Ramos (cell line): Measurements from ENCODE around the gene SLC26A1.

Experiments
- in situ Hi-C: fragments of 300-500 bp; cut with MboI; formaldehyde crosslinking; loops from one replicate; pipeline ENCODE4 v1.14.3; 2022; ENCODE audit warnings: low sequenced_read_pairs; ENCODE audit not compliant: unreplicated experiment

Gene SLC26A1

DNA sequence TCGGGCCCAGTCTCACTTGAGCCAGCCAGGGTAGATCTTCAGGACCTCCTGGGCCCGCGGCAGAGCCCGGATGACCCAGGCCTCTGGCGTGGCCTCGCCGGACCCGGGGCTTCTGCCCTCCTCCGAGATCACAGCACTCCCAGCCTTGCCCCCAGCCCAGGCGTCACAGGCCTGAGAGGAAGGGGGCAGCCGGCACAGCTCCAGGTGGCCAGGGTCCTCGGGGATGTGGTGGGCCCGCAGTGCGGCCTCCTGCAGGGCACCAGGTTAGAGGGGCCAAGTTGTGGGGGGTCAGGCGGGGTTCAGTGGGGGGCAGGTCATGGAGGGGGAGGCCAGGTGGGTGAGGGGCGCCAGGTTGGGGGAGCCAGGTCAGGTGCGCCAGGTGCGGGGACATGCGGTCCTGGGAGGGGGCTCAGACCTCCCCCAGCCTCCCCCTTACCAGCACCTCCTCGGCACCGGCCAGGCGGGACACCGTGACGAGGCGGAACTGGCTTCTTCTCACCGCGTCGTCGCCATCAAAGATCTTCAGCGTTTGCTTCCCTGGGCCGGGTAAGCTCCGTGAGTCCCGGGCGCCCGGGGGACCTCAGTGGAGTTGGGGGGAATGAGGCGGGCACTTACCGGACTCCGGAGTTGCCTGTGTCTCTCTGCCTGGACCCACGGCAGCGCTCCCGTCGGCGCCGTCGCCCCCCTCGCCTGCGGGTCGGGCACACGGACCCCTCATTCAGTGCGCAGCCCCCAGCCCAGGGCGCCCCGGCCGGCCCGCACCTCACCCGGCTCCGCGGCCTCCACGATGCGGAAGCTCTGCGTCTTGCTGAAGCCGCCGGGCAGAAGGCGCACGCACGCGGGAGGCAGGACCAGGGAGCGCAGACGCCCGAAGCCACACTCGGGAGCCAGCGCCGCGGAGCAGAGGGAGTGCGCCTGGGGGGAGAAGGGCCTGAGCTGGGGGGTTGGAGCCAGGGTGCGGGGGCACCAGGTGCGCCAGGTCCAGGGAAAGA lies 25.8 kb downstream of the SLC26A1 start:
- in situ Hi-C loops = no loop called here

DNA sequence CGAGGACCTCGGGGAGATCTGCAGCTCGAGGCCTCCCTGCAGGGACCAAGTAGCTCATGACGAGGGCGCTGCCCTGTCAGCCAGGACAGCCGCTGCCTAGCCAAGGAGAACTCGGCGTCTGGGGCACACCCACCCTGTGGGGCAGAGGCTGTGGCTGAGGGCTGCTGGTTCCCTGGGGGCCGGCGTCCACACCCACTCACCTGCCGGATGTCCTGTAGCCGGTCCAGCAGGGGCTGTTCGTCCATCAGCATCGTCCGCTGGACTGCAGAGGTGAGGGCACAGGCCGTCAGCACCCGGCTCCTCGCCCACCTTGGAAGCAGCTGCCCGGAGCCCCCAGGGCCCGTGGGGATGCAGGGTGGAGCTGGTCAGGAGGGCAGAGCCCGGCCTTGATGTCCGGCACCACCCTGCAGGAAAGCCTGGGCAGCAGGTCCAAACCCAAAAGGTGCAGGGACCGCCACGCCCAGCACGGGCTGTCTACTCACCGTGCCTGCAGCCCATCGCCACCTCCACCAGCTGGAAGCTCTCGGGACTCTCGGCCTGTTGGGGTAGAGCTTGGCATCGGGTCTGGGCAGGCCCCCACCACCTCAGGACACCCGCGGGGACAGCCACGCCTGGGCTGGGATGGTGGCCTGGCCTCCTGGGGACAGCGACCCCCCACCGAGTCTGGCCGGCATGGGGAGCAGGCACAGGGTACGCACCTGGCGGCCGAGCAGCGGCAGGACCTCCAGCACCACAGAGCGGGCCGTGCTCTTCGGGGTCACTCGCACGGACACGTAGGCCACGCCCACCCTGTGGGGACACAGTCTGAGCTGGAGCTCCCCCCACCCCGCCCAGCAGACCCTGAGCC lies 26.7 kb downstream of the SLC26A1 start:
- in situ Hi-C loops = no loop called here

DNA sequence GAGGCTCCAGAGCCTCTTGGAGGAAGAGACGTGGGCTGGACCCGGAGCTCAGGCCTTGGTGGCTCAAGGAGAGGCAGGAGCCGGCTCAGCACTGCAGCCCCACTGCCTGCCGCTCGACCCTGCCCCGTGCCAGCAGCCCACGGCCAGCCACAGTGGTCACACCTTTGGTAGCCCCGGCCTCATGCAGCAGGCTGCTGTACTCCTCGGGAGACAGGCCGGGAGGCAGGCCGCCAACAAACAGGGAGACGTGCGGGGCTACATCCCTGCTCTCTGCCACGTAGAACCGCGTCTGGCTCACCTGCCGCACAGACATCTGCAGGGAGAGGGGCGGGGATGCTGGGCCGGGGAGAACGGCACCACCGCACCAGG lies 27.5 kb downstream of the SLC26A1 start:
- in situ Hi-C loops = no loop called here

DNA sequence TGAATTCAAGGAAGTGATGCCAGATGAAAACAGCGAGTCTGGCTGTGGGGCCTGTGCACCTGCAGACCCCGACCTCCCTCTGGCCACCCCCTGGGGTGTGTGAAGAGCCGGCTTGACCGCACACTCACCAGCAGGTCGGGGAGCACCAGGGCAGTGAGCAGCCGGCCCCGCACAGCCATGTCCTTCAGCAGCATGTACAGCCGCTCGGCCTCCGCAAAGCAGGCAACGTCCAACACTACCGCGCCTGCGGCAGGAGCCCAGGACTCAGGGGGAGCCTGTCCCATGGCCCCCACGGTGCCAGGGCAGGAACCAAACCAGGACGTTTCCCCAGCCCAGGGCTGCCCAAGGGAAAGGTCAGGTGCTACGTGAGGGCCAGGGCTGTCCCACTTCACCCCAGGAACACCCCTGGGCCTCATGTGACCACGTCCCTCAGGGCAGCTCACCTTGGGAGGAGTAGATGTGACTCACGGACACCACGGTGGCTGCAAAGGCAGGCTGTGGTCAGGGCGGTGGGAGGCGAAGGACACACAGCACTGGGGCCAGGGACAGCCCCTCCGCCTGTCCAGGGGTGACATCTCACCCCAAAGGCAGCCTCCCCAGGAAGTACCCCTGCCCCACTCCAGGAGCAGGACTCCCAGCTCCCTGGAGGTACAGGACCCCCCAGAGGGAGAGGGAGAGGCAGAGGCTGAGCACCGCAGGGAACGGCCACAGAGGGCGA lies 28.0 kb downstream of the SLC26A1 start:
- in situ Hi-C loops = no loop called here

DNA sequence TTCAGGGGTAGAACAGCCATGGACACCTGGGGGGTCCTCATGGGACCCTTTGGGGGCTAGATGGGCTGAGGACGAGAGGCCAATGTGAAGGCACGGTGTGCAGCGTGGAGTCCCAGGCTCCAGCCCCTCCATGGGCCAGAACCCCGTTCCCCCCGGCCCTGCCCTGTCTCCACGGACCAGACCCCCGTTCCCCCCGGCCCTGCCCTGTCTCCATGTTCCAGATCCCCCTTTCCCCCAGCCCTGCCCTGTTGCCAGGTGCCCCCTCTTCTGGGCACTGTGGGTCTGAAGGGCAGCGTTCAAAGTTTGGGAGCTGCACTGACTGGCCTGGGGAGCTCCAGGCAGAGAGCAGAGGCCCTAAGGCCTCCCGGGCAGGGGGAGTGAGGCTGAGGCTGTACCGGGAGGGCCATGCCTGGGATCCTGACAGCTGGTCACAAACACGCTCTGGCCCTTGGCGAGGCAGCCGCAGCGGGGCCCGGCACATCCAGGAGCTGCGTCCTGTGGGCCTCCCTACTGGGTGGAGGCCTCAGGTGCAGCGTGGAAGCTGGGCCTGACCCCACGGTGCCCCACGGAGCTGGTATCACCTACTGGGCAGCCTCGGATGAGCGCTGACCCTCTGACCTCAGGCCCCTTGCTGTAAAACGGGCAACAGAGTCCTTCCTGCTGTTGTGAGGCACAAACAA lies 28.7 kb downstream of the SLC26A1 start:
- in situ Hi-C loops = no loop called here

DNA sequence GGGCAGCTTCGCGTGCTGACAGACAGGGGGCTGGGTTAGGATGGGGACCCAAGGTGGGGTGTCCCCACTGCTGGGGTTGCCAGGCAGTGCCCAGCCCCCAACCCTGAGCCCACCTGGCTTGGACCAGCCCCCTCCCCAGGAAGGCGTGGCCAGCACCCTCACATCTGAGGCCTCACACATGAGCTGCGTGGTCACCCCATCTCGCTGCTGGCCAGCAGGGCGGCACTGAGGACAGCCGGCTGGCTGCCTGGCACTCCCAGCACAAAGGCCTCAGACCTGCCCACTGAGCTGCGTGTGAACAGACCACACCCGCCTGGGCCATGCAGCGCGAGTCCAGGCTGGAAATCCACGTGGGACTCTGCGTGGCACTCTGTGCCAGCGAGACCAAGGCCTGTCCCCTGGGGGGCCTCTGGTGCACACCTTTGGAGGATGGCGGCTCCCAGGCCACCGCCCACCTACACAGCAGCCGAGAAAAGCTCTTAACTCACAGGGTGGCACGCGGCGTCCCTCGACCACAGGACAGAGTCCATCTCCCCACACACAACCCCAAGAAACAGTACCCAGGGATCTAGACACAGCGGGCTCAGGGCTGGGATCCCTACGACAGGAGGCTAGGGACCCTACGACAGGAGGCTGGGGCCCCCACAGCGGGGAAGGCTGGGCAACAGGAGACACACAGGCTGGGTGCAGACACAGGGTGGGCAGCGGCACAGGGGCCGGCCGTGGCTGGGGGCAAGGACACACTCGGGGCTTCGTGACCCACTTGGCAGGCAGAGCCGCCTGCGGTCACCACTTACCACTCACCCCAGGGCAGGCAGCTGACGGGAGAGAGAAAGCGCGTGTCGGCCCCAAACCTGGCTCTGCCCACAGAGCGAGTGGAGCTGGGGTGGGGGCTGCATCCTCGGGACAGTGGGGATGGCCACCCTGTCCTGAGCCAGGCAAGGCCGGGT lies 29.7 kb downstream of the SLC26A1 start:
- in situ Hi-C loops = no loop called here

DNA sequence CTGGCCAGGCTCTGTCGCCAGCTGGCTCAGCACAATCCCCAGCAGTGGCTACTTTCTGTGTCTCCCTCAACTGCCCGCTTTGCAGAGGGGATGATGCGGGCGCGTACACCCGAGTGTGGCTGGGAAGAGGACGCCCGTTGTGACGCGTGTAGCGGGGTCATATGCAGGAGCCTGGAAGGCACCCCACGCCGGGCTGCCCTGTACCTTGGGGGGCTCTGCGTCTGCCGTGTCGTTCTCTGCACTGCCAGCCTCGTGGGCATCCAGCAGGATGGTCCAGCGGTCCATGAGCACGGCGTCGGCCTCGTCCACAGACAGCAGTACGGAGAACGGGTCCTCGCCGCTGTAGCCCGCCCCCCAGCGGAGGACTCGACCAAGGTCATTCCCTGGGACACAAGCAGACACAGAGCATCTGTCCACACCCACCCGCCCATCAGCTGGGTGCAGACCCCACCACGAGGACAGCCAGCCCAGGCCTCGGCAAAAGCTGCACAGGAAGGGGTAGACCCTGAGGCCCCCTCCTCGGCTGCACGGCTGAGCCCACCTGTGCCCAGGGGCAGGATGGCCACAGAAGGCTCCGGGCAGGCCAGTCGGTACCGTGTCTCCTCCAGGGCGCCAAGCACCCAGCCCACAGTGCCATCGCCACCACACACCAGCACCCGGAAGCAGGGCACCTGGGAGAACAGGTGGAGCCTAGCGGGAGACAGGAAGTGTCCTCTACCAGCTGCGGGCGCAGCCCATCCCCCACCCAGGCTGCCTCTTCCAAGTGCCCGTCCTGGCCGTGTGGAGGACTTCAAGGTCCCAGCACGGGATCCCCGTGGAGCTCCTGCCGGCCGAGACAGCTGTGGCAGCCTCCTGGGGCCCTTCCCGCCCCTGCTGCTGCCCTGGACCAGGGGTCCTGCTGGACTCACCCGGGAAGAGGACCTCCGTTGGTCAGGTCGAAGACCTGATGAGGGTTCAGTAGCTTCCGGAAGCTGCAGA lies 30.7 kb downstream of the SLC26A1 start:
- in situ Hi-C loops = no loop called here

DNA sequence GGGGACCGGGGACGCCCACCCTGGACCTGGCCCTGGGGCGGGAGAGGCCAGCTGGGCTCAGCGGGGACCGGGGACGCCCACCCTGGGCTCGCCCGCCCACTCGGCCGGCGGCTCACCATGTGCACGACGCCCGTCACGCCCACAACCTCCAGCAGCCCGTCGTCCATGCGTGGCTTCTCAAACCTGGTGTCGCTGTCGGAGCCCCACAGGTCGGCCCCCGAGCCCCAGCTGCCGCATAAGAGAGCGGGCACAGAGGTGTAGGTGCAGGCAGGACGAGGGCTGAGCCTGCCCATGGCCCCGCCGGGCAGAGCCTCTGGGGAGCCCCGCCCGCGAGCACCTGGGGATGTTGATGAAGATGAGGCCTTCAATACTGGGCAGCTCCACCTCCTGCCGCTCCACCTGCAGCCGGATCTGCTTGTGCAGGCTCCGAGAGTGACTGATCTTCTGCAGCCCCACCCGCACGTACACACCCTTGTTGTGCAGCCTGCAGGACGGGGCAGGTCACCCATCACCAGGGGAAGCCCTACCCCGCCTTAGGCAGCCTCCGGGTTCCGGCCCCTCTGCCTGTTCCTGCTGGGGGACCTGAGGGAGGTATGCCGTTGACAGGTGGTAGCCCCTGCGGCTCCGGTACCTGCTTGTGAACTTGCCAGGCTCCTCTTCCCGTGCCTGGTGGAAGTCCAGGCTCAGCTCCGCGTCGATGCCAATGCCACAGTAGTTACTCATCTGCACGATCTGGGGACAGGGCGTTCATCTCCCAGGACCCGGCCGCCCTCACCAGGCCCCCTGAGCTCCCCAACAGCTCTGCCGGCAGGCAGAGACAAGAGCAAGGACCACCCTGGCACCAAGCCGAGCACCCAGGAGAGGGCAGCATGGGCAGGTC lies 31.6 kb downstream of the SLC26A1 start:
- in situ Hi-C loops = no loop called here

DNA sequence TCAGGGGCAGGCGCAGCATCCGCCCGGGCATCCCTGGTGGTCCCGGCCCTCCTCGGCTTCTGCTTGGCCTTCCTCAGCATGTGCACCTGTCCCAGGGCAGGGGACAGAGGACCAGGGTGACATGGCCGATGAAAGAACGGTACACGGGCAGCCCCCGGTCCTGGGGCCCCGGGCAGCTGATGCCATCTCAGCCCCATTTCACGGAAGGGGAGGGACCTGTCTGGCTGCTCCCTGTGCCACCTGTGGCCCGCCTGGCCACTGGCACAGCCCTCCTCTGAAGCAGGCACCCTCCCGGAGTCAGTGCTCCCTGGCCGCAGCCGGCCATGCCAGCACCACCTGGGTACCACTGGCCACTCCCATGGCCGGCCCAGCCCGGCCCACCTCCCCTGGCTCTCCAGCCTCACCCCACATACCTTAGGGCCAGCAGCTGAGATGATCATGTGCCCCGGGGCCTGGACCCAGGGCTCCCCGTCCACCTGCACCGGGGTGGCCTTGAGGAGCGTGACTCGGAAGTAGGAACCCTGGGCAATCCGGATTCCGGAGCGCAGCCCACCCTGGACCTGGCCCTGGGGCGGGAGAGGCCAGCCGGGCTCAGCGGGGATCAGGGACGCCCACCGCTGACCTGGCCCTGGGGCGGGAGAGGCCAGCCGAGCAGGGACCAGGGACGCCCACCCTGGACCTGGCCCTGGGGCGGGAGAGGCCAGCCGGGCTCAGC lies 32.4 kb downstream of the SLC26A1 start:
- in situ Hi-C loops = no loop called here

DNA sequence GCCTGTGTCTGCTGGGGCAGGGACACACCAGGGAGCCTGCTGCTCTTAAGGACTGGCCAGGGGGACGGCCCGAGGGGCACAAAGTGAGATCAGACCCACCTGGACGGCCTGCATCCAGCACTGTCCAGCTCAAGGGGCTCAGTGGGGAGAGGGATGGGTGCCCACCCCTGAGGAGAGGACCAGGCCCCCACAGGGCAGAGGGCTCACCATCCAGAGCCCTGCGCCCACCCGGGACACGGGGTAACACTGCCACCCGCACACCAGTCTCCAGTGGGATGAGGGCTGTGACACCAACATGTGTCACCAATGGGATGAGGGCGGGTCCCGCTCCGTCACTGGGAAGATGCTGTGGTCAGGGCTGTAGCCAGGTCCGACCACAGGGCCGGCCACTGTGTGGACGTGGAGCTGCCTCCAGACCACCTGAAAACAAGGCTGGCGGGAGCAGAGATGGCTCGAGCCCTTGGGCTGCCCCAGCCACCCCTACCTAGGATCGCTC lies 33.0 kb downstream of the SLC26A1 start:
- in situ Hi-C loops = no loop called here

DNA sequence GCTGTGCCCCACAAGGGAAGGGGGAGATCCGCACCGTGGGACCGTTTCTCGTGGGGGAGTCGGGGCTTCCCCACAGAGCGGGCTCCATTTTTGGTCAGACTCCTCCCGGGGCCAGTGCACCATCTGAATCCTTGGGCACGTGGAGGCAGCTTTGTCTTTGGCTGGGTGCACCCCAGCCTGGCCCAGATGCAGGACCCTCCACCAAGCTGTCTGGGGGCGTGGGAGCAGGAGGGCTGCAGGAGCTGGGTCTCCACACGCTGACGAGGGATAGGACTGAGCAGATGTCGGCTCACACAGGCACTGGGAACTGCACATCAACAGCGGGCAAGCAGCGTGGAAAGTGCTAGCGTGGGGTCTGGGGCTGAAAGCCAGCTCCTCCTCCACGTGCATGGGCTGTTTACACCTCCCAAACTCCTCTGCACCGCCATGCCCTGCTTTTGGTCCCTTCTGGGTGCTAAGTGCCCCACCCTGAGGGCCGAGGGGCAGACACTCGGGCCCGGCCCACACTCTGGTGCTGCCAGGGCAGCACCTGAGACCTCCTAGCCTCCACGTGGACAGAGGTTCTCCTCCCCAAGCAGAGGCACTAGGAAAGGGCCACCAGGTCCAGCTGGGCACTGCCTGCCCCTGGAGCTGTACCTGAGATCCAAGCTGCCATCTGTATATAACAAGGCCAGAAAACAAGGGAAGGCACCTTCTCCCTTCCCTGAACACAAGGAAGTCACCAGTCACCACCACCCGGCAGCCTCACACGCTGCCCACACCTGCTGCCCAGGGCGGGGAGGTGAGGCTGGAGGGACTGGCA lies 33.7 kb downstream of the SLC26A1 start:
- in situ Hi-C loops = no loop called here

DNA sequence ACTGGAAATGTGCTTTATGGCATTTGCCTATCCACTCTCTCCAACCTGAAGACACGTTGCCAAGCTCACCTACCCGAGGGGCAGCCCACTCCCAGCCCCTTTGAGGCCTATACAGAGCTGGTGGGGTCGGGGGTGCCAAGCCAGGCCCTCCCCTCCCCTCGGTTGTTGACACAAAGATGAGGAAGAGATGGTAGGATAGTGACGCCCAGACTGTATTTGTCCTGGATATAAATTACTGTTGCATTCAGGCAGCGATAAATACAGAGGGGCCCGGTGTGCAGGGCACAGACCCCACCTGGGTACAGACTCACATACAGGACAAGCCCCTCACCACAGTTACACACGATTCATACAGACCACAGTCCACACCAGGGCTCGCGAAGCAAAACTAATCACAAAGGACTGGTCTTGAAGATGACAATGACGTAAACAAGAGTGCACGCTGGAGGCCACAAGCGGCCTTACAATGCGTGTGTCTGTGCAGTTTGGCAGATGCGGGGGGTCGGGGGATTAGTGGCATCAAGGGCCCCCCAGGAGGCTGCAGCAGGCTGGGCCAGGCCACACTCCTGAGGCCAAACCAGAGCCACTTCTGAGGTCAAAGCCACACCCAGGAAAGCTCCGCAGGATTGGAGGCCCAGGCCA lies 34.4 kb downstream of the SLC26A1 start:
- in situ Hi-C loops = no loop called here

DNA sequence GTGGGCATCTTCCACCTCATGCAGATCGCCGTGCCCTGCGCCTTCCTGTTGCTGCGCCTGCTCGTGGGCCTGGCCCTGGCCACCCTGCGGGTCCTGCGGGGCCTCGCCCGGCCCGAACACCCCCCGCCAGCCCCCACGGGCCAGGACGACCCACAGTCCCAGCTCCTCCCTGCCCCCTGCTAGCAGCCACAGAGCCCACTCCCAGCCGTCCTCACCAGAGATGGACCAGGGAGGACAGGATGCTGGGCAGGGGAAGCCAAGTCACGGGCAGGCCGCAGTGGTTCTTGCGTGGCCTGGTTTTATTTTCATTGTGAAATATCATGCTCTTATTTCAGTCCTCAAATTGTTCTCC lies 34.9 kb downstream of the SLC26A1 start:
- in situ Hi-C loops = no loop called here

DNA sequence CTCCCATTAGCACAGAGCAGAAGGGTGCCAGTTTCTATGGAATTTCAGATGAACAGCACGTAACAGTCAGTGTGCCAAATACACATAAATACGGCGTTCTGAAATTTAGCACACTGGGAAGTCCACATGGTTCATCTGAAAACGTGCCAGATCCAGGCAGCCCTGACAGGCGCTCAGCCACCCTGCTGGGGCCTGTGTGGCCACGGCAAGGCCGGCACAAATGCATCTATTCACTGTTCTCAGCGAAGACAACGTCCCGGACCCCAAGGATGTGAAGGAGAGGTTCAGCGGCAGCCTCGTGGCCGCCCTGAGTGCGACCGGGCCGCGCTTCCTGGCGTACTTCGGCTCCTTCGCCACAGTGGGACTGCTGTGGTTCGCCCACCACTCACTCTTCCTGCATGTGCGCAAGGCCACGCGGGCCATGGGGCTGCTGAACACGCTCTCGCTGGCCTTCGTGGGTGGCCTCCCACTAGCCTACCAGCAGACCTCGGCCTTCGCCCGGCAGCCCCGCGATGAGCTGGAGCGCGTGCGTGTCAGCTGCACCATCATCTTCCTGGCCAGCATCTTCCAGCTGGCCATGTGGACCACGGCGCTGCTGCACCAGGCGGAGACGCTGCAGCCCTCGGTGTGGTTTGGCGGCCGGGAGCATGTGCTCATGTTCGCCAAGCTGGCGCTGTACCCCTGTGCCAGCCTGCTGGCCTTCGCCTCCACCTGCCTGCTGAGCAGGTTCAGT lies 35.5 kb downstream of the SLC26A1 start:
- in situ Hi-C loops = no loop called here
